ENCODE measurements around the gene TSPEAR.
"Not testable (repeated sequence)": the region's sequence is repeated elsewhere in the genome, so short reads cannot be mapped to it uniquely, and the experiment has no call there.

The TSPEAR gene

DNA sequence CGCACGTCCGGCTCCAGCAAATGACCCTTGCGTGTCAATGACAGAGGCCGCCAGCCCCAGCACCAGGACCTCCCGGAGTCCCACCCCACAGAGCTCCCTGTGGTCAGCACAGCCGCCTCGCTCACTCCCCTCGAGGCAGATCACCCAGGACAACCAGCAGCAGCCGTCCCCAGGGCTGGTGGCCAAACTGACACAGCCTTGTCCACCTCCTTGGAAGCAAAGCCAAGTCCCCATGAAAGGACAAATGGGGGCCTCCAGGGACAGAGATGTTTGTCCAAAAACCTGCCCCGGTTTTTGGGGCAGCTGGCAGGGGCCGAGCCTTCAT lies 72.1 kb downstream of the TSPEAR start:
- H3K4me3 ChIP-seq (replicated peaks; ENCODE audit: low read depth, low read length): no peak overlapping the region
- H3K36me3 ChIP-seq (ENCODE audit: control insufficient read depth, insufficient read depth, low read length): no peaks in the 10 kb centered on the region
- DNase-seq (ENCODE audit: extremely low read depth, insufficient read length): no peak
- H3K27me3 ChIP-seq (replicated peaks; ENCODE audit: control insufficient read depth, insufficient read depth, low read length): no peaks in the 10 kb centered on the region
- TF ChIP-seq, protein P1, sequence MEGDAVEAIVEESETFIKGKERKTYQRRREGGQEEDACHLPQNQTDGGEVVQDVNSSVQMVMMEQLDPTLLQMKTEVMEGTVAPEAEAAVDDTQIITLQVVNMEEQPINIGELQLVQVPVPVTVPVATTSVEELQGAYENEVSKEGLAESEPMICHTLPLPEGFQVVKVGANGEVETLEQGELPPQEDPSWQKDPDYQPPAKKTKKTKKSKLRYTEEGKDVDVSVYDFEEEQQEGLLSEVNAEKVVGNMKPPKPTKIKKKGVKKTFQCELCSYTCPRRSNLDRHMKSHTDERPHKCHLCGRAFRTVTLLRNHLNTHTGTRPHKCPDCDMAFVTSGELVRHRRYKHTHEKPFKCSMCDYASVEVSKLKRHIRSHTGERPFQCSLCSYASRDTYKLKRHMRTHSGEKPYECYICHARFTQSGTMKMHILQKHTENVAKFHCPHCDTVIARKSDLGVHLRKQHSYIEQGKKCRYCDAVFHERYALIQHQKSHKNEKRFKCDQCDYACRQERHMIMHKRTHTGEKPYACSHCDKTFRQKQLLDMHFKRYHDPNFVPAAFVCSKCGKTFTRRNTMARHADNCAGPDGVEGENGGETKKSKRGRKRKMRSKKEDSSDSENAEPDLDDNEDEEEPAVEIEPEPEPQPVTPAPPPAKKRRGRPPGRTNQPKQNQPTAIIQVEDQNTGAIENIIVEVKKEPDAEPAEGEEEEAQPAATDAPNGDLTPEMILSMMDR (IDR thresholded peaks at IDR 0.05; ENCODE audit: insufficient read depth, low read length, poor library complexity, severe bottlenecking): no peak

DNA sequence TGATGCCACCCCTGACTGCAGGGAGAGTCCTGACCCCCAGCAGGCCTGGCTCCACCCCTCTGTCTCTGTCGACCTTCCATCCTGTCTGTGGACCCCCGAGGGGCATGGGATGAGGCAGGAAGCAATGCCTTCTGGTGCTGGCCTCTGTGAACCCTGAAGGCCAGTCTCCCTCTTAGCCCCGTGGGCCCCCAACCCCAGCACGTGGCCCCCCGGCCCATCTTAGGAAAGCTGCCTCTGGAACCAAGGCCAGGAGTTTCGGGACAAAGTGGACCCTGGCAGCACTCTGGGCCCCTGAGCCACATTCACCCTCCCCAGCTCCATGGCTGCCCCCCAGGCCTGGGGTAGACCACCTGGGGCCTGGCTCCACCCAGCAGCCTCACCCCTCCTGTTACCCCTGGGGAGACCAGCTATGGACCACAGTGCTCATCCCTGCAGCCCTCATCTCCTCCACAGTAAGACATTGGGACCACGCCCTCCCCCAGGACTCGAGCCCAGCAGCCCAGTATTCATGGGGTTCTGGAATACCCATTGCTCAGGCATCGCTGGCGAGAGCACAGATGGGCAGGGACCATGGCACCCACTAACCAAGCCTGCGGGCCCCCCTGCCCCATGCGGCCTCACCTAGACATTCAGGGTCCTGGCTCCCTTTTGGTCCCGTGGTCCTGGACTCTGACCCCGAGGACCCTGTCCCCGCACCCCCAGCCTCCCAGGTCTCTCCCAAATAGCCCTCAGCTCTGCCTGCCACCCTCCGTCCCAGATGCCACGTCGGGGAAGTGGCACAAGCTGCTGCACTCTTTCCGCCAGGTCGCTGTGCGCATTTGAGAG lies 72.7 kb downstream of the TSPEAR start:
- not testable (repeated sequence) for H3K36me3 ChIP-seq (ENCODE audit: control insufficient read depth, insufficient read depth, low read length); H3K27me3 ChIP-seq (replicated peaks; ENCODE audit: control insufficient read depth, insufficient read depth, low read length); H3K4me3 ChIP-seq (replicated peaks; ENCODE audit: low read depth, low read length); DNase-seq (ENCODE audit: extremely low read depth, insufficient read length)

DNA sequence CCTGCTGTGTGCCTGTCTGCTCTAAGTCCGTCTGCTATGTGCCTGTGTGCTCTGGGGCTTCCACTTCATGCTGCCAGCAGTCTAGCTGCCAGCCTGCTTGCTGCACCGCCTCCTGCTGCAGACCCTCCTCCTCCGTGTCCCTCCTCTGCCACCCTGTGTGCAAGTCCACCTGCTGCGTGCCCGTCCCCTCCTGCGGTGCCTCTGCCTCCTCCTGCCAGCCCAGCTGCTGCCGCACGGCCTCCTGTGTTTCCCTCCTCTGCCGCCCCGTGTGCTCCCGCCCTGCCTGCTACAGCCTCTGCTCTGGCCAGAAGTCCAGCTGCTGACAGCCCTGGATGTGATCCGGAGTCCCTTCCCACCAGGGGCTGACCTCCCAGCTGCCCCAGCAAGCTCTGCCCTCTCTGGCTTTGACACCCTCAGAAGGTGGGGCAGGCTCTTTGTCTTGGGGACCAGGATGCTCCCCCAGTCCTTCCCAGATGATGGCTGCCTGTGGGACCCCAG lies 73.5 kb downstream of the TSPEAR start:
- not testable (repeated sequence) for H3K36me3 ChIP-seq (ENCODE audit: control insufficient read depth, insufficient read depth, low read length); H3K27me3 ChIP-seq (replicated peaks; ENCODE audit: control insufficient read depth, insufficient read depth, low read length); H3K4me3 ChIP-seq (replicated peaks; ENCODE audit: low read depth, low read length); DNase-seq (ENCODE audit: extremely low read depth, insufficient read length)

DNA sequence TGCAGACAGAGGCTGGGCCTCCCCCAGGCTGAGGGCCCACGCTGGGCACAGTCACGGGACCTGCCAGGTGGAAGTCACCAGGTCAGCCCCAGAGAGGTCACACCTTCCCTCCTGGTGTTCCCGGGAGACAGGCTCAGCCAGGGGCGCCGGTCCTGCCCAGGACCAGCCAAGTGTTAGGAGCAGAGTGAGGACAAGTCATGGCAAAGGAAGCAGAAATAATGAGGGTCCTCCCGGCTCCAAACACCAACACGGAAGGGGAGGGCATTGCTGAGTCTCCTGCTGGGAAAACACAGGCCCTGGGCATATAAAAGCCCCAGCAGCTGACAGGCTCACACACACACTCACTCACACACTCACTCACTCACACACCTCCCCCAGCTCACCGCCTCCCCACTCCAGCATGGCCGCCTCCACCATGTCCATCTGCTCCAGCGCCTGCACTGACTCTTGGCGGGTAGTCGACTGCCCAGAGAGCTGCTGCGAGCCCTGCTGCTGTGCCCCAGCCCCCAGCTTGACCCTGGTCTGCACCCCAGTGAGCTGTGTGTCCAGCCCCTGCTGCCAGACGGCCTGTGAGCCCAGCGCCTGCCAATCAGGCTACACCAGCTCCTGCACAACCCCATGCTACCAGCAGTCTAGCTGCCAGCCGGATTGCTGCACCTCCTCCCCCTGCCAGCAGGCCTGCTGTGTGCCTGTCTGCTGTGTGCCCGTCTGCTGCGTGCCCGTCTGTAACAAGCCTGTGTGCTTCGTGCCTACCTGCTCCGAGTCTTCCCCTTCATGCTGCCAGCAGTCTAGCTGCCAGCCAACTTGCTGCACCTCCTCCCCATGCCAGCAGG lies 74.1 kb downstream of the TSPEAR start, which contains the start of gene KRTAP10-10:
TSS of gene KRTAP10-10 (plus strand) at position 339 of the 833 bp plus-strand sequence. CDS start at position 401, 62 bp downstream.
- Histone ChIP-seq H3K27me3 (replicated peaks; ENCODE audit: control insufficient read depth, insufficient read depth, low read length) (no peaks in the 10 kb centered on the region), H3K36me3 (ENCODE audit: control insufficient read depth, insufficient read depth, low read length) (no peaks in the 10 kb centered on the region), H3K4me3 (replicated peaks; ENCODE audit: low read depth, low read length) (no peak within 1 kb of the TSS)
- TF ChIP-seq, protein P1 (IDR thresholded peaks at IDR 0.05; ENCODE audit: insufficient read depth, low read length, poor library complexity, severe bottlenecking): no peak
- DNase-seq (ENCODE audit: extremely low read depth, insufficient read length): no peak

DNA sequence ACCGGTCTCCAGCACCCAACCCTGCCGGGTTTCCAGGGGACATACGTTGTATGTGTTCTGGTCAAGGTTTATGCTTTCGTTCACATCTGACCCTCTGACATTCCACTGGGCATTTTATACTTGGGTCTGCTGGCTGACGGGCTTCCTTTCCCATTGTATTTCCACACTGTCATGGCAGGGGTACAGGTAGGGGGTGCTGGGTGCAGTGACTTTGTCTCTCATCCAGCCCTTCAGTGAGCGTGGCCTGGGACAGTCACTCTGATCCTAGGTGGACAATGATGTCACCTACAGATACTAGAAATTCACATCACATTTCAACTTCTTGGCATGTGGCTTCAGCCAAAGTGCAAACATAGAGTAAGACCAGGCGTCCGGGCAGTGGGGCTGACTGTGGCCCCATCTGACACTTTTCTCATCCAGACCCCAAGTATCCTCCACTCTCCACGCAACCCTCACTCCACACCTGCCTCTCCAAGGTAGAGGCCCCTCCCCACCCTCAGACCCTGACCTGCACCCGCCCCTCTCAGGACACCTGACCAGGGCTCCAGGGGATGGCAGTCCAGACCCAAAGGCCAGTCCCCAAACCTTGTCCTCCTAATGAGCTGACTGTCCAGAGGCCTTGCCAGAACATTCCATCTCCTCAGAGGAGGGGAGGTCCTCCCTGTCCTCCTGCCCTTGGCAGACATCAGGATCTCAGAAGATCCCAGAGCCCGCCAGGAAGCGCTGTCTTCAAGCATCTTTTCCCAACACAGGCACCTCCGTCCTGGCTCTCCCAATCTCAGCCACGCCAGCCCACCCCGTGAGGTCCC lies 75.0 kb downstream of the TSPEAR start:
- H3K36me3 ChIP-seq (ENCODE audit: control insufficient read depth, insufficient read depth, low read length): no peaks in the 10 kb centered on the region
- no peaks in the 10 kb centered on the region for H3K27me3 ChIP-seq (replicated peaks; ENCODE audit: control insufficient read depth, insufficient read depth, low read length)
- TF ChIP-seq, protein P1 (IDR thresholded peaks at IDR 0.05; ENCODE audit: insufficient read depth, low read length, poor library complexity, severe bottlenecking): no peak
- DNase-seq (ENCODE audit: extremely low read depth, insufficient read length): no peak
- H3K4me3 ChIP-seq (replicated peaks; ENCODE audit: low read depth, low read length): no peak overlapping the region

DNA sequence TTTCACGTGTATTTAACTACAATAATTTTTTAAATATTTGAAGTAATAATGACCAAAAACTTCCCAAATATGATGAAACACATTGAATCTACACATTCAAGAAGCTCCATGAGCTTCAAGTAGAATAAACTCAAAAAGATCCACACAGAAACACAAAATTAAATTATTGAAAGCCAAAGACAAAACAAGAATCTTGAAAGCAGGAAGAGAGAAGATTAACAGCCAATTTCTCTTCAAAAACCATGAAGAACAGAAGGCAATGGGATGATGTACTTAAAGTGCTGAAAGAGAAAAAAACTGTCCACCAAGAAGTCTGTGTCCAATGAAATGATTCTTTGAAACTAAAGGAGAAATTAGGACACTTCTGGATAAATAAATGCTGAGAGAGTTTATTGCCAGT lies 79.3 kb downstream of the TSPEAR start:
- Histone ChIP-seq H3K36me3 (ENCODE audit: control insufficient read depth, insufficient read depth, low read length) (no peaks in the 10 kb centered on the region), H3K4me3 (replicated peaks; ENCODE audit: low read depth, low read length) (no peak overlapping the region), H3K27me3 (replicated peaks; ENCODE audit: control insufficient read depth, insufficient read depth, low read length) (no peaks in the 10 kb centered on the region)
- TF ChIP-seq, protein P1 (IDR thresholded peaks at IDR 0.05; ENCODE audit: insufficient read depth, low read length, poor library complexity, severe bottlenecking): no peak
- DNase-seq (ENCODE audit: extremely low read depth, insufficient read length): no peak

Measured in GM06990 (cell line).